Posterior cingulate gyrus (tissue), 11 donors: Measurements from ENCODE around the gene SIPA1L3.
A peak's percentile ranks its signal among the peaks of the same experiment; 100 is the strongest.

Experiments used
- DNase-seq, 10 donors: peaks; one replicate each; pipeline versions ENCODE4 v3.0.0 to v3.0.0-alpha.2; 2020 to 2021; ENCODE audit warnings: mixed read lengths in 3 of 10
- intact Hi-C: fragments of 100-400 bp; cut with DNase I; formaldehyde crosslinking; loops from one replicate; pipeline ENCODE4 v1.15.1; 2023

SIPA1L3 gene

DNA sequence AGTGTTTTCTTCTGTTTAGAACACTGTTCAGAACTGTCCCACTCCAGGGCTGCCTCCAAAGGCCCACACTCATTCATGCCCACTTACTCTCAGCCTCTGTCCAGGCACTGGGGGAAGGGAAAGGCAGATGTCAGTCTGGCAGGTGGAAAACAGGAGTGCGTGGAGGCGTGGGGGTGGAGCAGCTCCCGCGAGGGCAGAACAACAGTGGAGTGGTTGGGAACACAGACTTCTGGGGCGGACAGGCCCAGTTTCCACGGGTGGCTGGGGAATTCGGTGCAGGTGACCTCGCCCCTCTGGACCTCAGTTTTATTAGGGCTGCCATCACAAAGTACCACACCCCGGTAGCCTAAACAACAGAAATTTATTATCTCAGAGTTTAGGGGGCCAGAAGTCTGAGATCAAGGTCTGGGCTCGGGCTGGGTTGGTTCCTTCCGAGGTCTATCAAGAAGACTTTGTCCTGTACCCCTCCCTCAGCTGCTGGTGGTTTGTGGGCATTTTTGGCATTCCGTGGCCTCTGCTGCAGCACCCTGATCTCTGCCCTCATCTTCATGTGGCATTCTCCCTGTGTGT, 59.7 kb downstream of the SIPA1L3 start:
- intact Hi-C loops: no loop called here
- peak in 1 of 10 donors; percentile 16 for DNase-seq

GRCh38 chr19:37969695-37970094, 62.7 kb downstream of the SIPA1L3 start:
- intact Hi-C loops: no loop called here
- no peak for DNase-seq

GRCh38 chr19:37970699-37971098, 63.7 kb downstream of the SIPA1L3 start:
- intact Hi-C loops: no loop called here
- peak in 1 of 10 donors; percentile 48 for DNase-seq

DNA sequence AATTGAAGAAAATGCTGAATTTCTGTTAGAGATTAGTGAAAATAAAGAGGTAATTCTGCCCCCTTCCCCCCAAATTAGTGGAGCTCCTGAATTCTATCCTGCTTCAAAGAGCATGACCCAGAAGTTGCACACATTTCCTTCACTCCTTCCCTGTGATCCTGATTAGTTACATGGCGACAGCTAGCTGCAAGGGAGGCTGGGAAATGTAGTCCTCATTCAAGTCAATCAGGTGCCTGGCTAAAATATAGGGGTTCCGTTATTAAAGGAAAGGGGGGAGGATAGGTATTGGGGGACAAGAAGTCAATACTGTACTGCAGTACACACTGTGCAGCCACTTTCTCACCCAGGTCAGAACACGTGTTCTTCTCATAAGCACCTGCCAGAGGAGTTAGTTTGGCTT, 65.8 kb downstream of the SIPA1L3 start:
- no peak for DNase-seq
- intact Hi-C loops: no loop called here

GRCh38 chr19:37973666-37974065, 66.7 kb downstream of the SIPA1L3 start:
- DNase-seq: no peak
- intact Hi-C loops: no loop called here

DNA sequence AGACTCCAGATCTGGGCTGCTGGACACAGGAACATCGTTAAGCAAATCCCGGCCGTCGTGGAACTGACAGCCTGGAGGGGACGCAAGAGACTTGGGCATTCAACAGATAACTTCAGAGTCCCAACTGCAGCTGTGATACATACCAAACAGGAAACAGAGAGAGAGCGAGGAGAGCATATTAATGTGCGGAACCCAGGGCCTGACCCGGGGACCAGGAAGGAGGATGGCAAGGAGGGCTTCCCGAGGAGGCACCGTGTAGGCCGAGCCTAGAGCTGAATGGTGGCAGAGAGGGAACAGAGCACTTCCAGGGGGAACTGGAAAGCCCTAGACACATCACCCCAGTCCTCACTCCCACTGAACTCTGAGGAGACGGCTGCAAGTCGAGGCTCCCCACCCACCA, 68.1 kb downstream of the SIPA1L3 start:
- intact Hi-C loops: no loop called here

GRCh38 chr19:37975596-37976515, 68.8 kb downstream of the SIPA1L3 start:
- intact Hi-C loops: no loop called here
- DNase-seq: no peak

More for the DNA sequence above, 68.1 kb downstream of the SIPA1L3 start:
- DNase-seq: peak in 2 of 10 donors; percentile 31

DNA sequence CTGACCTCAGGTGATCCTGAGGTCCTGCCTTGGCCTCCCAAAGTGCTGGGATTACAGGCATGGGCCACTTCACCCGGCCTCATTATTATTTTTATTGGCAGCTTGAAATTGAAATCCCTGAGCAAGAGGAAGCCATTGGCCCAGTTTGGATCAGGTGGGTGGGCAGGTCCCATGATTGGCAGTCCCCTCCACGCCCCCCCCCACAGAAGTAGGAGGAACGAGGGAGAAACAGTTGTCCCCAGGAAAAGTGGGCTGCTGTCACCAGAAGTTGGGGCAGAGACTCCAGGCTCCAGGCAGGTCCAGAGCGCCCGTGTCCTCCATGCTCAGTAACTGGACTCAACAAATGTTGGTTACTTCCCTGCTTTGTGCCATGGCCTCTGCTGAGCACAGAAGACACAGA, 70.4 kb downstream of the SIPA1L3 start:
- intact Hi-C loops: no loop called here
- no peak for DNase-seq

DNA sequence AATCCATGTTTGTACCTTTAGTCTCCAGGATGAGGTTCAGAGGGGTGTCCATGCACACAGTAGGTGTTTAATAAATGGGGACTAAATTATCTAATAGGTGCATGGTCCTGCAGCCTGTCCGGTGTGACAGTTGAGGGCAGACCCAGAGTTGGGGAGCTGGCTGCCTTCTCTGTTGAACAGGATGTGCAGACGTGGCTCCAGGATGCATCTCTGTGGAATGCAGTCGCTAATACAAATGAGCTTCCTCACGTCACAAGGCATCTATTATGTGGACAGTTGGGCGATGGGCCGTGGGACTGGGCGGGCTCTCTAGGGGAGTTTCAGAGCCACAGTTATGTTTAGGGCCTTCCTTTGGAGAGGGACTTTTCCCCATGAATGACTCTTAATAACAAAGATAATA, 71.0 kb downstream of the SIPA1L3 start:
- DNase-seq: peak in 2 of 10 donors; percentile 40 to 47
- intact Hi-C loops: no loop called here

GRCh38 chr19:37979547-37980082, 72.6 kb downstream of the SIPA1L3 start:
- no peak for DNase-seq
- intact Hi-C loops: no loop called here

DNA sequence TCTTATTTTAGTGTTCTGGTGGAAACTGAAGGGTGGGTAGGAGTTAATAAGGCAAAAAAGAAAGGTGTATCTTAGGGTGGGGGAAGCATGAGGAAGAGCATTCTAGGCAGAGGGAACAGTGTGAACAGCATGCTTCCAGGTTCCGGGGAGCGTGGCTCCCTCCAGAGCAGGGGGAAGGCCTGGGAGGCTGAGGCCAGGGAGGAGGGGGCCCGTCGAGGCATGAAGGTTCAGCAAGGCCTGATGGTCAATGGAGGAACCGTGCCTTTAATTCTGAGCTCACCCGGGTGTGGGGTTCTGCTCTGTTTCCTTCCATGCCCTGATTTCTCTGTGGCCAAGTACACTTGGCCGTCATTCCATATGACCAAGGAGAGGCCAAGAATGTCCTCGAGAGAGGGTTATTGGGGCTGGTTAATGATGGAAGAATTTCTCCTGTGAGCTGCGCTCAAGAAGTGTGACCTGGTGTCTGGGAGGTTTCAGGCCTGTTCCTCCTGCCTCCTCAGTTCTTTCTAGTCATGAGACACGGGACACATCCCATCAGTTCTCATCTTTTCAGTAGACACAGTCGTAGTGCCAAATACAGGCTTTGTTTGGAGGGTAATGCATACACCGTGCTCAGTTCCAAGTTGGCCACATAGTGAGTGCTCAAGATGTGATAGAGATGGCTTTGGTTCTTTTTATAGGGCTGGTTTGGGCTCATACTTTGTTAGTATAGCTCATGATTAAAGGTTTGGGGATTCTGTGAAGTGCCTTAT, 73.6 kb downstream of the SIPA1L3 start:
- intact Hi-C loops: no loop called here
- no peak for DNase-seq

DNA sequence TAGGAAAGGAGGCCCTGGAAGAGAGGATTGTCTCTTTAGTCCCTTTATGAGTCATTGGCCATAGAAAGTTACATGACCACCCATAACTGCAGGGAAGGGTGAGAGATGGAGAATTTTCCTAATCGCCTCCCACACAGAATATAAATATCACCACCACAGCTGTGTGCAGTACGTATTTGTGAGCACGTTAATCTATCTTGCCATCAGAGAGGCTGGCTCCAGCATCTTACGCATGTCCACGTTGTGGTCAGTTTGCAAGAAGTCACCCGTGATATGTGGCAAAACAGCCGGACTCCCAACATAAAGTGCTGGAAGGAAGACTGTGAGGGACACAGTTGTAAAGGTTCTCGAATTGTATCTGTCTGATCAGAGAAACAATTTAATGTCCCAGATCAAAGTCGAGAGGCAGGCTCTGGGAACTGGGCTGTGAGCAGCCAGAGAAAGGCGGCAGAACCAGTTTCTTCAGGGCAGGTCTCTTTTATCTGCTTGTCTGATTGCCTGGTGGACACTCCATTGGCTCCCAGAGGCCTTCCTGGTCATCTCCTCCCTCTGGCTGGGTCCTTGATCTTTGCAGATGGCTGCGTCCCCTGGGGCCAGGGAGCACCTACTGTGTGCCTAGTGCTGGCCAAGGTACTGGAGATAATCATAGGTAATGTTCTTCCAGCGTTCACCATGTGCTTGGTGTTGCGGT, 74.9 kb downstream of the SIPA1L3 start:
- DNase-seq: no peak
- intact Hi-C loops: no loop called here

DNA sequence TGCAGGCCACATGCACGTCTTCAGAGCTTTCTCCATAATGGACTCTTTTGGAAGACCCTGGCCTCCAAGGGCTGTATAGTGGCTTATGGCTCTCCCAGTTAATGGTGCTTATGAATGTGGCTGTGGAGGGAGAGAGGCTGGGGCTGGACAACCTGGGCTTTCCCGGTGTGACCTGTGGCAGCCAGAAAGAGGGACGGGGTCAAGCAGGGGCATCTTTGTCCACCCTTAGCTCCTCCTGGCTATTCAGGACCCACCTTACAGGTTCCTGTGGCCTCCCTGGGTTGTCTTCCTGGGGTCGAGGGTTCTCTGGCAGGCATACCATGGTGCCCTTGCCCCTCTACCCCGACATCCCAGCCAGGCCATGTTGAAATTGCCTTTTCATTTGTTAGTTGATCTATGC, 75.6 kb downstream of the SIPA1L3 start:
- intact Hi-C loops: no loop called here
- peak in 1 of 10 donors; percentile 18 for DNase-seq

DNA sequence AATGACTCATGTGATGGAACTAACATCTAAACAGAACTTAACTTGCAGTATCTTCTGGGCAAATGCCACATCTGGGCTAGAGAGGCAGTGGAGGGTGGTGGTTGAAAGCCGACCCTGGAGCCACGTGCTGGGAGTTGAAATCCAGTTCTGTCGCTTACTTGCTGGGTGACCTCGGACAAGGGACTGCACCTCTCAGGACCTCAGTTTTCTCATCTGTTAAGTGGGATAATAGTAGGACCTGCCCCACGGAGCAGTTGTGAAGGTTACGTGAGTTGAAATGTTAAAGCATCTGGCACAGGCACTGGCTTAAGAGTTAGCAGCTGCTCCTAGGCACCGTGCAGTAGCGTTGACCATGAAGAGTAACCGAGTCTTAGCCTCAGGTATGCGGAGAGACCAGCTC, 76.1 kb downstream of the SIPA1L3 start:
- intact Hi-C loops: no loop called here
- DNase-seq: peak in 1 of 10 donors; percentile 55

GRCh38 chr19:37983916-37984315, 76.9 kb downstream of the SIPA1L3 start:
- intact Hi-C loops: no loop called here

DNA sequence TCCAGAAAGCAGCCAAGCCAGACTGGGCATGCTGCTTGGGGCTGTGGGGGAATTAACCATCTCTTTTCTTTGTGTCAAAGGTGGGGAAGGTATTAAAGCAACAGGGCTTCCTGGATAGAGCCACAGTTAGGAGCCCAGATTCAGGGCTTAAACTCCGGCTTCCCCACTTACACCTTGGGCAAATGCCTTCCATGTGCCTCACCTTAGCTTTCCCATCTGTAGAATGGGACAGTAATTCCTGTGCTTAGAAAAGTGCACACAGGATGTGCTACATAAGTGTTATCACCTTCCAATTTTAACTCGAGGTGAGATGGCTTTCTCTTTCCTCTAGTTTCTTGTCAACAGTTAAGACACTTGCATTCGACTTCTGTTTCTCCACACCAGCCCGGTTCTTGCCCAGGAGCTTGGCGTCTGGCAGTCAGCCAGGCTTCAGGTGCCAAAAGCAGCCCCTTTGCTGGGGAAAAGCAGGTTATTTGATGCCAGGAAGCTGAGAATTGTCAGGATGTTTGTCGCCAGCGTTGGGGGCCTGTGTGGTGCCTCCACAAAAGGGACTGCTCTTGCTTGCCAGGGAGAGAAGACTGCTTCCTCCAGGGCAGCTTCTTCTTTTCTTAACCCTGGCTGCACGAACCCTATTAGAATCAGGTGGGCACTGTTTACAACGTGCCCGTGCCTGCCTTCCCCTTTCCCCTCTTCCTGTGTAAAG, 79.2 kb downstream of the SIPA1L3 start:
- DNase-seq: peak in 2 of 10 donors; percentile 17 to 53

More at GRCh38 chr19:37983916-37984315, 76.9 kb downstream of the SIPA1L3 start:
- DNase-seq: peak in 4 of 10 donors; percentile 50 to 90 (median 71)

DNA sequence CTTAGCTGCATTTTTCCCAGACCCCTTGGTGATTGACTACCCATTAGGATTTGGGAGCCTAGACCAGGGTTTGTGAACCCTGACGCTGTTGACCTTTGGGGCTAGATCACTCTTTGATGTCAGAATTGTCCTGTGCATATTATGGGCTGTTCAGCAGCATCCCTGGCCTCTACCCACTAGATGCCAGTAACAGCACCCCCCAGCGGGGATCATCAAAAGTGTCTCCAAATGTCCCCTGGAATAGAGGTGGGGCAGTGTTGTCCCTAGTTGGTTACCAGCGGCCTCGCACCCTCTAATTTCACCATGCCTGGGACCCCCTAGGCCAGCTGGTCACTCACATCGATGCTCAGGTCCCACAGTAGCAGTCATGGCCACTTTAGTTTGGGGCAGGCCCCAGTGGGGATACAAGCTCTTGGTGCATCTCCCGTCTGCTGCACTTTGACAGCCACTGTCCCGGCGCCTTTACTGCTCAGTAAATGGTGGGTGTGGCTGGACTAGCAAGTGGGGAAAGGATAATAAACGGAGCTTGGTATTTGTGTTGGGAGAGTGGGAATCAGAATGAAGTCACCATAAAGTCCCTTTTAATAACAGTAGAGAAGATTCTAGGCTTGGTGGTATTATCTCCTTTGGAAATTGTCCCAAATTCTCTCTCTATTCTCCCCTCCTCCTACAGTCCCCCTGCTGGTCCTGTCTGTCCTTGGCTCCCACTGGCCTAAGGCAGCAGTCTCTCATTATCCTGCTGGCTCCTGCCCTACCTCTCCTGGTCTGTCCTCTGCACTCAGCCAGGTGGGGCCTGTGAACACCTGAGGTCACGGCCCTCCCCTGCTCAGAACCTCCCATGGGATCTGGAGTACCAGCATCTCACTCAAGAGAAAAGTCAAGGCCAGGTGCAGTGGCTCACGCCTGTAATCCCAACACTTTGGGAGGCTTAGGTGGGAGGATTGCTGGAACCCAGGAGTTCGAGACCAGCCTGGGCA, 80.6 kb downstream of the SIPA1L3 start:
- peak in 3 of 10 donors; percentile 37 to 69 (median 55) for DNase-seq
- intact Hi-C loops: no loop called here

More for the DNA sequence above, 79.2 kb downstream of the SIPA1L3 start:
- intact Hi-C loops: no loop called here
